NCI-H2029 (cell line): ENCODE results near the gene LAT.
A peak's percentile ranks its signal among the peaks of the same experiment; 100 is the strongest.
"Not testable (repeated sequence)": the region's sequence is repeated elsewhere in the genome, so short reads cannot be mapped to it uniquely, and the experiment has no call there.

Experiments used
- DNase-seq: peaks from one replicate; lab custom pipeline; 2025; lab: John Stamatoyannopoulos, UW

Gene LAT, protein sequence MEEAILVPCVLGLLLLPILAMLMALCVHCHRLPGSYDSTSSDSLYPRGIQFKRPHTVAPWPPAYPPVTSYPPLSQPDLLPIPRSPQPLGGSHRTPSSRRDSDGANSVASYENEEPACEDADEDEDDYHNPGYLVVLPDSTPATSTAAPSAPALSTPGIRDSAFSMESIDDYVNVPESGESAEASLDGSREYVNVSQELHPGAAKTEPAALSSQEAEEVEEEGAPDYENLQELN

DNA sequence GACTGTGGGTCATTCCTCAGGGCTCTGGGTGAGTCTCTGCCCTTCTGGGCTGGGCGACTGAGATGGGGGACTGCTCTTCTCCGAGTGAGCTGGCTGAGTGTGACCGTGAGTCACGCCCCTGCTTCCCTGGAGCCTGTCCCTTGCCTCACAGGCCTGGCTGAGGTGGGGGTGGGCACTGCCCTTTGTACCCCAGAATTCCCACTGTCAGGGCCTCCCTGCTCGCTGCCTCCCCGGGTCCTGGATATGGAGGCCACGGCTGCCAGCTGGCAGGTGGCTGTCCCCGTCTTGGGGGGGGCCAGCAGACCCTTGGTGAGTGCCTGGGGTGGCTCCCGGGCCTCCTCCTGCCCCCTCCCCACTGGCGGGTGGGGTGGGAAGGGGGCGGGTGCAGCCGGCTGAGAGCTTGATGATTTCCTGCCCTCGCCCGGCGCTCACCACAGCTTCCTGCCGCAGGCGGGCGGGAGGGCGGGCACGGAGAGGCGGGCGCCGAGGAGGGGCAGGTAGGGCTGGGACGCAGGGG lies at the start of gene LAT:
Gene LAT (plus strand): TSS at position 434 of the 517 bp plus-strand sequence. CDS start 366 bp downstream, outside the sequence.
- no peak for DNase-seq

DNA sequence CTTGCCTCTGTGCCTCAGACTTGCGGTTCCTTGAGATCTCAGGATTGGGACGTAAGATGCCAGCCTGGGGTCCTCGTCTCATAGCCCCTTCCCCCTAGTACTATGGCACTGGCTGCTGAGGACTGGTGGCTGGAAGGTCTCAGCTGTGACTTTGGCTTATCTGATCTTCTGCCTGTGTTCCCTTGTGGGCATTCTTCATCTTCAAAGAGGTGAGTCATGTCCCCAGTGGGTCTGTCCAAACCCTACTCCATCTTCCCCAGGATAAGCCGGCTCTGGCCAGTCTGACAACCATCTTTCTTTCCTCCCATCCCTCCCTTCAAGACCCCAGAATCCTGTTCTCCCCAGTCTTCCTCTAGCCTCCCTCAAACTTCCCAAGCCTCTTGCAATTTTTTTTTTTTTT lies 49.5 kb upstream of the LAT start:
- DNase-seq: no peak

DNA sequence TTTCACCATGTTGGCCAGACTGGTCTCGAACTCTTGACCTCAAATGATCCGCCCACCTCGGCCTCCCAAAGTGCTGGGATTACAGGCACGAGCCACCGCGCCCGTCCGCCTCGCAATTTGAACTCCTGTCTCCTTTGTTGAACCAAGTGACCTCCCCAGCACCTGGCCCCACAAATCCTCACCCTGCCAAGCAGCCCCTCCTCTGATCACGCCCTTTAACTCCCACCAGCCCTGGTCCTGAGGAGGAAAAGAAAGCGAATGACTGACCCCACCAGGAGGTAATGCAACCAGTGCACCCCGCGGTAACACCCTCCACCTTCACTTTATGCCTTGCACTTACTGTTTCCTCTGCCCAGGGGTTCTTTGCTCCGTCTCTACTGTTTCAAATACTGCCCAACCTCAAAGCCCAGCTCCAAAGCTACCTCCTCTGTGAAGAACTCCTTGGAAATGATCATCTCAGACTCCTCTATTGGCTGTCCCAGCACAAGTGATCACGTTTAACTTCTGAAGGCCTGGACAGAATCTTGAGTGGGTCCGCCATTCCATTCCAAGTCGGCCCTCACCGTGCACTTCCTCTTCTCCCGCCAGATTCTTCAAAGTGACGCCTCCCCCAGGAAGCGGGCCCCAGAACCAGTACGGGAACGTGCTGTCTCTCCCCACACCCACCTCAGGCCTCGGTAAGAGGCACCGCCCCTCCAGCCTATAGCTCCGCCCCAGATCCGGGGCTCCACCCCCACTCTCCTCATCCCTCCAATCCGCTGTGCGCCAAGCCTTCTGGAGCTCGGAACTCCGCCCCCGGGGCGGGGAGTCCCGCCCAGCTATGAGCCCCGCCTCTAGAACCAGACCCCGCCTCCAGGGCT lies 48.7 kb upstream of the LAT start:
- peak; percentile 79 for DNase-seq

DNA sequence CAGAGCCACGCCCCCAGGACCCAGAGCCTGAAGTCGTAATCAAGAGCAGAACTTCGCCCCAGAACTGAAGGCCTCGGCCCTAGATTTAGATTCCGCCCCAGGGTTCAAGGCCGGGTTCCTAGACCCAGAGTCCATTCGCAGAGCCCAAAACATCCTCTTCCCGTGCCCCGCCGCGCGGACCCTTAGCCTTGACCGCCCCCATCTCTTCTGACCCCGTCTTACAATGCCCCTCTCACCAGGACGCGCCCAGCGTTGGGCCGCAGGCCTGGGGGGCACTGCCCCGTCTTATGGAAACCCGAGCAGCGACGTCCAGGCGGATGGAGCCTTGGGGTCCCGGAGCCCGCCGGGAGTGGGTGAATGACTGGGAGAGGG lies 48.1 kb upstream of the LAT start:
- DNase-seq: no peak

DNA sequence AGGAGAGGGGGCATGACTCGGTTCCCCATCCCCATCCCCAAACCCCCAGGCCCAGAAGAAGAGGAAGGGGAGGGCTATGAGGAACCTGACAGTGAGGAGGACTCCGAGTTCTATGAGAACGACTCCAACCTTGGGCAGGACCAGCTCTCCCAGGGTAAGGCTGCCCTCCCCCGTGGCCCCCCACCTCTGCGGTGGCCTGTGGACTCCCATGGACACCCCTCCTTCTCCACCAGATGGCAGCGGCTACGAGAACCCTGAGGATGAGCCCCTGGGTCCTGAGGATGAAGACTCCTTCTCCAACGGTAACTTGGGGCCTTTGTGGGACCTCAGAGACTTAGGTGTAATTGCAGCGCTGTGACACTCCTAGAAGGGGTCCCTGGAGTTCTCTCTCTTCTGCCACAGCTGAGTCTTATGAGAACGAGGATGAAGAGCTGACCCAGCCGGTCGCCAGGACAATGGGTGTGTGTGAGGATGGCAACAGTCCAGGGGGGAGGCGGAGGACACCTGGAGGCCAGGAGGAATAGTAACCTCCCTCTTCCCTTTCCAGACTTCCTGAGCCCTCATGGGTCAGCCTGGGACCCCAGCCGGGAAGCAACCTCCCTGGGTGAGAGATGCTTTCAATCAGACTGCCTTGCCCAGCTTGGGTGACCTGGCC lies 47.5 kb upstream of the LAT start:
- DNase-seq: no peak

DNA sequence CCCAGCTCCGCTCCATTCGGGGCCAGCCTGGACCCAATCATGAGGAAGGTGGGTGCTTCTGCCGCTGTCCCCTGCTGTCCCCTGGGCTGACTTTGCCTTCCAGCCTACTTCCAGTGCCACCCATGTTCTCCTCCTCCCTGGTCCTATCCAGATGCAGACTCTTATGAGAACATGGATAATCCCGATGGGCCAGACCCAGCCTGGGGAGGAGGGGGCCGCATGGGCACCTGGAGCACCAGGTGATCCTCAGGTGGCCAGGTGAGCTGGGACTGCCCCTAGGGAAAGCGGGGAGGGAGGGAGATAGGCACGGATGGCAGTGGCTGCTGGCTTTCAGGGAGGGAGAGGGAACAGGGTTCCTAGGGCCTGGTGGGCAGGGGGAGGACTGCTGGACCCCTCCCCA lies 46.1 kb upstream of the LAT start:
- DNase-seq: no peak

DNA sequence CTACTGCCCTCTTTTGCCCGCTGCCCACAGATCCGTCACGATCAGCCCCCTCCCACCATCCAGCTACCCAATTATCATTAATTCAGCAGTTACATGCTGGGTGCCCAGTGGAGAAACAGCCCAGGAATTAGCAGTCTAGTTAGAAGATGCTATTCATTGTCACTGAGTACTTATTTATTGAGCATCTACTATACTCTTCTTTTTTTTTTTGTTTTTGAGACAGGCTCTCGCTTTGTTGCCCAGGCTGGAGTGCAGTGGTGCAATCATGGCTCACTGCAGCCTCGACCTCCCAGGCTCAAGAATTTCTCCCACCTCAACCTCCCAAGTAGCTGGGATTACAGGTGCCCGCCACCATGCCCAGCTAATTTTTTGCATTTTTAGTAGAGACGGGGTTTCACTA lies 45.0 kb upstream of the LAT start:
- not testable (repeated sequence) for DNase-seq

DNA sequence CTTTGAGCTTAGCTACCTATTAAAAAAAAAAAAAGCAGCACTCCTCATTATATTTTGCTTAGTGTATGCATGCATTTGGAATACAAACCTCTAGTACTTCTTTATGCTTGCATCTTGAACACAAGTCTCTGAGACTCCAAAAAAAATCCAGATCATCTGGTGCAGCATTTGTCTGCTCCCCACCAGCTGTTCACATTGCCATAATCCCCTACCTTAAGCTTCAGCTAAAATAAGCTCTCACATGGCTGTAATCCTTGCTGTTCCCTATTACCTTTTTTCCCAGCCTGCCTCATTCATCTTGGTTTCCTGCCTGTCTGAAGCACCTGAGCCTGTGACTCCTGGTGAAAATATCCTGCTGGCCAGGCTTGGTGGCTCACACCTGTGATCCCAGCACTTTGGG lies 41.6 kb upstream of the LAT start:
- no peak for DNase-seq

DNA sequence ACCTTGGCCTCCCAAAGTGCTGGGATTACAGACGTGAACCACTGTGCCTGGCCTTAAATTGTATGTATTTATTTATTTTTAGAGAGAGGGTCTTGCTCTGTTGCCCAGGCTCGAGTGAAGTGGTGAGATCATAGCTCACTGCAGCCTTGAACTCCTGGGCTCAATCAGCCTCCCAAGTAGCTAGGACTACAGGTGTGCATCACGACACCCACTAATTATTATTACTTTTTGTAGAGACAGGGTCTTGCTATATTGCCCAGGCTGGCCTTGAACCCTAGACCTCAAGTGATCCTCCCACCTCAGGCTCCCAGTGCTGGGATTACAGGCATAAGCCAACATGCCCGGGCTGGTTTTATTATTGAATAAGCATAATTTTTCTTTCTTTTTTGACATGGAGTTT lies 38.2 kb upstream of the LAT start:
- no peak for DNase-seq

DNA sequence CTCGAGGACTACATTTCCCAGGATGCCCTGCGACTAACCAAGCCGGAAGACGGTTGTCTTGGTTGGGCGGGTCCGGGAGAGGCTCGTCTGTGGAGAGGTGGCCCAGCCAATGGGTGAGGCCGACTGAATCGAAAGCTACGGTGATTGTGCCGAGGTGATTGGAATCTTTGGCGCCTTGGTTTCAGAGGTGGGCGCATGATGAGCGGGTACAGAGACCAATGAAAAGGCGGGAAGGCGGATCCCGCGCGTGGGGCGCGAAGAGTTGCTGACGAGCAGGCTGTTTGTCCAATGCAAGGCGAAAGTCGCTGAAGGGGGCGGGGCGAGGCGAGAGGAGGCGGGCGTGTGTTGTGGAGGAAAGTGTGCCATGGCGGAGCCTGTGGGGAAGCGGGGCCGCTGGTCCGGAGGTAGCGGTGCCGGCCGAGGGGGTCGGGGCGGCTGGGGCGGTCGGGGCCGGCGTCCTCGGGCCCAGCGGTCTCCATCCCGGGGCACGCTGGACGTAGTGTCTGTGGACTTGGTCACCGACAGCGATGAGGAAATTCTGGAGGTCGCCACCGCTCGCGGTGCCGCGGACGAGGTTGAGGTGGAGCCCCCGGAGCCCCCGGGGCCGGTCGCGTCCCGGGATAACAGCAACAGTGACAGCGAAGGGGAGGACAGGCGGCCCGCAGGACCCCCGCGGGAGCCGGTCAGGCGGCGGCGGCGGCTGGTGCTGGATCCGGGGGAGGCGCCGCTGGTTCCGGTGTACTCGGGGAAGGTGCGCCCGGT lies 34.0 kb upstream of the LAT start, which contains the start of gene NFATC2IP:
Gene NFATC2IP (plus strand): TSS at position 290 of the 762 bp plus-strand sequence. CDS start 75 bp downstream, at position 365.
- peak; percentile 99 for DNase-seq

DNA sequence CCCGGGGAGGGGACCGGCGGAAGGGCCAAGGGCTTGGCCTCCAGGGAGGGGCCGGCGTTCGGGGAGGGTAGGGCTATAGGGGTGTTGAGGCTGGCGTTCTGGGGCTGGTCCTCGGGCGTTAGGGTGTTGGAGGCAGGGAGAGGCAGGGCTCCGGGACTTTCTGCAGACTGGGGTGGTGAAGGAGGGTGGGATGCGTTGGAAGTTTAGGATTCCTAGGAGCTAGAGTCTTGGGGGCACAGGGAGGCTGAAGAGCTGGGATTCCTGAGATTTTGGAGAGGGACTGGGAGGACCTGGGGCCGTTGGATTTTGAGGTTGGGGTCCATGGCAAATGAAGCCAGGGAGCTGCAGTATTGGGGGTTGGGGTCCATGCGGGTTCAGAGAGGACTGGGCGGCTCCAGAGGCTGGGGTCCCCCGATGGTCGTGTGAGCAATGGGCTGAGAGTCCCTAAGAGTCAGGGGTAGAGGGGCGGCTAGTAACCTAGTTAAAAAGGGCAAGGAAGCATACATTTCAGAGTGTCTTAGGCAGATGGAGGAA lies 33.4 kb upstream of the LAT start:
- DNase-seq: no peak

DNA sequence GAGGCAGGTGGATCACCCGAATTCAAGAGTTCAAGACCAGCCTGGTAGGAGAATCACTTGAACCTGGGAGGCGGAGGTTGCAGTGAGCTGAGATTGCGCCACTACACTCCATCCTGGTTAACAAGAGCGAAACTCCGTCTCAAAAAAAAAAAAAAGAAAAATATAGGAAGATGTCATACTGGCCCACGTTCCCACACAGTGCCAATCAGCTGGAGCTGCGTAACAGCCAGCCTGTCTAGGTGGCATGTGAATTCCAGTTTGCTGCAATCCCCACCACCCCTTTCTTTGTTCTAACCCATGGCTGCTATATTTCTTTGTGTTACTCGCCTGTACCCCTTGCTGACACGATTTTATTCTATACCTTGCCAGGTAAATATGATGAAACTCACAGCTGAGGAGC lies 26.6 kb upstream of the LAT start:
- no peak for DNase-seq

DNA sequence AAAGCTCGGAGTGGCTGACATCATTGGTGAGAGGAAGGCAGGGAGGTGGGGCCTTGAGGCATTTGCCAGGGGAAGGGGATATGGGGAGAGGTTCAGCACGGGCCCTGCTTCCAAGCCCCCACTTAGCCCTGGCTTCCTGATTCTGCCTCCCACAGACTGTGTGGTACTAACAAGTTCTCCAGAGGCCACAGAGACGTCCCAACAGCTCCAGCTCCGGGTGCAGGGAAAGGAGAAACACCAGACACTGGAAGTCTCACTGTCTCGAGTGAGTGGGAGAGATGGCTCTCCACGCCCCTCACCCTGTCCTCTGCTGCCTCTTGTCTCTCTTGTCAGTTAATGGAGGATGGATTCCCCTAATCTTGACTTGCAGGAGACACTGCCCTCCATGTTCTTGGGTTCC lies 26.0 kb upstream of the LAT start:
- no peak for DNase-seq

DNA sequence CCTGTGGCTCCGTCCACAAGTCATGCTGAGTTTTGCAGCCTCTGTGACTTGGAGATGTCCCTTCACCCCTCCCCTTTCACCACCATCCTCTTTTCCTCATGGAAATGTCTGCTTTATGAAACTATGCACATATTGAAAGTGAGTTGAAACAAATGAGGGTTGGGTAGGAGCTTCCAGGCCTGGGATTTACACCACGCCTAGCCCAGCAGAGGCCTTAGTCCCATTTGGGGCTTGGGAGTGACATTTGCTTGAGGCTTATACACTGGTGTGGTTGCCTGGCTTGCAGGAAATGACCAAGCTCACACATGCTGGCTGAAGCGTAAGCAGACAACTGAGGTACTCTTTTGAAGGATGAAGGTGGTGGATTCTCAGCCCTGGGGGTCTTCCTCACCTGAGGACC lies 20.8 kb upstream of the LAT start:
- DNase-seq: no peak

DNA sequence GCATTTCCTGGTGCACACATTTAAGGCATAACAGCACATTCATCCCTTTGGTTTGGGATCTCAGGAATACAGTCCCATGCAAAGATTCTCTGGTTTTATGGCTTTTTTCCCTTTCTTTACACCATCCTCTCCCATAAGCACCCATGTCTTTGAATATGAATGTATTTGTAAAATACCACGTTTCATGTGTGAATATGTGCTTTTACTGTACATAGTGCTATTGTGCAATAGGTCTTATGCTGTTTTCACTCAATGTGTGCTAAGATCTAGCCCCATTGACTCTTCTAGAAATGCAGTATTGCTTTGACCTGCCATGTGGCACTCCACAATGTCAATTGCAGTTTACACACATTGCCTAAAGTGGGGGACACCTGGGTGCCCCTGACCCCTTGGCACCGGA lies 20.4 kb upstream of the LAT start:
- no peak for DNase-seq

DNA sequence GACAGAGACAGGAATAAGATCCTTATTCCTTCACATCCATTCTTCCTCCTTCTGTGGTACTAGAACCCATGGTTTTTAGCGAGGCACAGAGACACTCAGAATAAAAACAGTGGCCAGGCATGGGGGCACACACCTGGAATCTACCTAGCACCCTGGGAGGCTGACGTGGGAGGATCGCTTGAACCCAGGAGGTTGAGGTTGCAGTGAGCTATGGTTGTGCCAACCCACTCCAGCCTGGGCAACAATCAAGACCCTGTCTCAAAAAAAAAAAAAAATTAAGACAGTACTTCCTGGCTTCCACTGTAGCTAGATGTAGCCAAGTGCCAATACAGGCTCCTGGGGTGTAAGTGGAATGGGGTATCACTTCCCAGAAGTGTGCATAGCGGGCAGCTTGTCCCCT lies 17.7 kb upstream of the LAT start:
- DNase-seq: no peak

DNA sequence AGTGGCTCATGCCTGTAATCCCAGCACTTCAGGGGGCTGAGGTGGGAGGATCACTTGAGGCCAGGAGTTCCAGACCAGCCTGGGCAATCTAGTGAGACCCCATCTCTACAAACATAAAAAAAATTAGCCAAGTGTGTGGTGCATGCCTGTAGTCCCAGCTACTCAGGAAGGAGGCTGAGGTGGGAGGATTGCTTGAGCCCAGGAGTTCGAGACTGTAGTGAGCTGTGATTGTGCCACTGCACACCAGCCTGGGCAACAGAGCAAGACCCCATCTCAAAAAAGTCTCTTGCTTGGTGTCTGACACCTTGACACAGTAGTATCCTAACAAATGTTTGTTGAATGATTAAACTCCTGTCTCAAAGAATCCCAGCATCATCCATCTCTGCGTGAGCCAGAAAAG lies 15.2 kb upstream of the LAT start:
- not testable (repeated sequence) for DNase-seq

DNA sequence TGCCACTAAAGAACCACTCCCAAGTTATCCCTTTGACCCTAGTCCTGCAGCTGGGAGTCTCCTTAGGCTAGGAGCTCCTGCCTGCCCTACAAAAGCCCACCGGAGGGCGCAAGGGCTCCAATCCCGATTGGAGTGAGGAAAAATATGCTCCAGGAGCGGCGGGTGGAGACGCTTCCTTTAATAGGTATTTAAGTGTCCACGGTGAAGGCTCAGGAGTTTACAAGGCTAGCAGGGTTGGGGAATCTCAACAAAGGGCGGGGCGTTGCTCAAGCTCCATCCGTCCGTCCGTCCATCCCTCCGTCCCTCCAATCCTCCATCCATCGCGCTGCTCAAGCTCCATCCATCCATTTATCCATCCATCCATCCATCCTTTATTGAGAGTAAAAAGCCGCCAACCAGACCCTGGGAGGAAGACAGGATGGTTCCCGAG lies 10.8 kb upstream of the LAT start:
- DNase-seq: peak; percentile 12

DNA sequence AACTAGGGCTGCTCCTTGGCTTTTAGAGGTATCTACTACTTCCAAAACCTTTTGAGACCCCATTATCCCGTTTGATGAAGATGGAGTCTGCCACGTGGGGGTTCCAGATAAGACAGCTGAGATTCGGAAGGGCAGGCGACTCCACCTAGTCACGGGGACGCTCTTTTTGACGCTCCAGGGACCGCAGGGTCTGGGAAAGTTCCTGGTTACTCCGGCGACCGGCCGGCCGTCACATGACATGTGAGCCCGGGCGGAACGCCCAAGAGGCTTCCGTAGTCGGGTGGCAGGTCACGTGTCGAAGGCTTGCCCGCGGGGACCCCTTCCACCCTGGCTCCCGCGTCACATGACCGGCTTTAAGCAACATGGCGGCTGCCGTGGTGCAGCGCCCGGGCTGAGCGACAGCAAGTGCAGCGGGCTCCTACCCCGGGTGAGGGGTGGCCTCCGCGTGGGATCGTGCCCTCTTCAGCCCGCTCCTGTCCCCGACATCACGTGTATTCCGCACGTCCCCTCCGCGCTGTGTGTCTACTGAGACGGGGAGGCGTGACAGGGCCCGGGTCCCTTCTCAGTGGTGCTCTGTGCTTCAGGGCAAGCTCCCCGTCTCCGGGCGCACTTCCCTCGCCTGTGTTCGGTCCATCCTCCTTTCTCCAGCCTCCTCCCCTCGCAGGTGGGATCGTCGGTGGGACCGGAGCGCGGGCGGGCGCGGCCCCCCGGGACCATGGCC lies 10.3 kb upstream of the LAT start, which contains the start of gene SPNS1:
Gene SPNS1 (plus strand): TSS at position 342 of the 721 bp plus-strand sequence. CDS start 374 bp downstream, at position 716.
- DNase-seq: peak; percentile 91

DNA sequence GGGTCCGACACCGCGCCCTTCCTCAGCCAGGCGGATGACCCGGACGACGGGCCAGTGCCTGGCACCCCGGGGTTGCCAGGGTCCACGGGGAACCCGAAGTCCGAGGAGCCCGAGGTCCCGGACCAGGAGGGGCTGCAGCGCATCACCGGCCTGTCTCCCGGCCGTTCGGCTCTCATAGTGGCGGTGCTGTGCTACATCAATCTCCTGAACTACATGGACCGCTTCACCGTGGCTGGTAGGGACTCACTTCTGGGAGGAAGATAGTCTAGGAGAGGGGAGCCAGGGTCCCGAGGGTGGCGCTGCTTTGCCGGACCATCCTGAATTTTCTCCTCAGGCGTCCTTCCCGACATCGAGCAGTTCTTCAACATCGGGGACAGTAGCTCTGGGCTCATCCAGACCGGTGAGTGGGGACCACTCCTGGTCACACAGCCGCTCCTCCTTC lies 9.7 kb upstream of the LAT start:
- no peak for DNase-seq
